H1 (cell line): ENCODE results near the gene SPTLC3. TPM values are rescaled to one million over a fixed set of nuclear protein-coding genes. Genes with fewer than 3 reads are reported as not detected.

ENCODE experiments used
- CTCF ChIA-PET: fragments of 300-600 bp; sonication (Branson Sonifier 250); formaldehyde crosslinking; loops from one replicate; lab custom pipeline; 2021; ENCODE audit not compliant: partially characterized antibody; lab: Charles Lee
- POLR2A ChIA-PET: fragments of 300-600 bp; sonication (Branson Sonifier 250); formaldehyde crosslinking; loops from one replicate; lab custom pipeline; 2021; ENCODE audit warnings: inconsistent platforms; ENCODE audit not compliant: partially characterized antibody; lab: Charles Lee
- DNase-seq, 2 experiments: peaks; one replicate each; pipeline versions ENCODE4 v3.0.0 to v3.0.0-alpha.2; 2010 to 2022; ENCODE audit warnings: low spot score in 2 of 2, low read depth in 1 of 2, mixed read lengths in 1 of 2
- FAIRE-seq: peaks from 2 replicates; lab custom pipeline; 2011; peaks lifted over from hg19 to GRCh38; lab: Jason Lieb, UNC
- H2AFZ ChIP-seq: 2 replicates; pipeline ENCODE4 v1.8.1; 2012; ENCODE audit warnings: low read length, inconsistent platforms
- H2AK5ac ChIP-seq: 2 replicates; pipeline ENCODE4 v1.6.1; 2013; ENCODE audit warnings: low read depth, low read length
- H2BK120ac ChIP-seq: replicated peaks from 2 replicates; pipeline ENCODE3; 2013; ENCODE audit warnings: low read depth, low read length, inconsistent platforms
- H2BK12ac ChIP-seq: 2 replicates; pipeline ENCODE4 v1.6.1; 2013; ENCODE audit warnings: low read depth, low read length
- H2BK15ac ChIP-seq: 2 replicates; pipeline ENCODE4 v1.6.1; 2013; ENCODE audit warnings: low read length
- H2BK20ac ChIP-seq: 2 replicates; pipeline ENCODE4 v1.6.1; 2013; ENCODE audit warnings: low read length
- H2BK5ac ChIP-seq: 2 replicates; pipeline ENCODE4 v1.6.1; 2013; ENCODE audit warnings: low read depth, low read length
- H3K14ac ChIP-seq: 2 replicates; pipeline ENCODE4 v1.6.1; 2013; ENCODE audit warnings: inconsistent platforms; ENCODE audit not compliant: insufficient read length
- H3K18ac ChIP-seq: 2 replicates; pipeline ENCODE4 v1.6.1; 2013; ENCODE audit warnings: low read length; ENCODE audit errors: extremely low read depth
- H3K23ac ChIP-seq: 2 replicates; pipeline ENCODE4 v1.6.1; 2013; ENCODE audit warnings: inconsistent platforms; ENCODE audit not compliant: insufficient read length
- H3K23me2 ChIP-seq: 2 replicates; pipeline ENCODE4 v1.6.1; 2013; ENCODE audit warnings: low read depth, low read length
- H3K27ac ChIP-seq: 2 replicates; pipeline ENCODE4 v1.6.1; 2011; ENCODE audit warnings: low read depth, low read length, inconsistent platforms
- H3K27me3 ChIP-seq, 4 experiments: replicated peaks in 1 of 4; 1 replicate in 1 of 4; 2 replicates in 3 of 4; pipeline versions ENCODE4 v1.6.1 to v1.8.1; 2011 to 2013; ENCODE audit warnings: low read length in 3 of 4, mild to moderate bottlenecking in 3 of 4, inconsistent platforms in 2 of 4, mixed read lengths in 2 of 4, moderate library complexity in 1 of 4; ENCODE audit not compliant: control insufficient read depth in 3 of 4, insufficient read depth in 3 of 4; ENCODE audit errors: extremely low read depth in 1 of 4
- H3K36me3 ChIP-seq, 4 experiments: 2 replicates each; pipeline versions ENCODE4 v1.6.1 to v1.8.1; 2011 to 2013; ENCODE audit warnings: mild to moderate bottlenecking in 4 of 4, low read length in 3 of 4, moderate library complexity in 2 of 4, control low read depth in 1 of 4, inconsistent platforms in 1 of 4; ENCODE audit not compliant: insufficient read depth in 4 of 4, control insufficient read depth in 2 of 4
- H3K4ac ChIP-seq: replicated peaks from 2 replicates; pipeline ENCODE3; 2013; ENCODE audit warnings: low read length, low read depth, mixed read lengths, inconsistent platforms; ENCODE audit not compliant: insufficient read length
- H3K4me1 ChIP-seq, 4 experiments: replicated peaks in 1 of 4; 1 replicate in 1 of 4; 2 replicates in 3 of 4; pipeline versions ENCODE4 v1.6.1 to v1.8.1; 2011 to 2013; ENCODE audit warnings: low read length in 3 of 4, inconsistent platforms in 2 of 4, mixed read lengths in 1 of 4; ENCODE audit not compliant: insufficient read depth in 4 of 4, control insufficient read depth in 3 of 4
- H3K4me2 ChIP-seq, 2 experiments: 2 replicates each; pipeline versions ENCODE4 v1.6.1 to v1.8.1; 2011 to 2013; ENCODE audit warnings: low read depth in 2 of 2, low read length in 2 of 2, control low read depth in 1 of 2, inconsistent platforms in 1 of 2, mild to moderate bottlenecking in 1 of 2; ENCODE audit not compliant: insufficient read depth in 1 of 2
- H3K4me3 ChIP-seq, 4 experiments: fragments of 200-600, 300-600 bp in 1 of 4; sonication (generic), shearing (Covaris generic), sonication (Bioruptor Twin) in 1 of 4; 2 replicates each; pipeline versions ENCODE4 v1.5.1 to v1.8.1; 2011 to 2016; ENCODE audit warnings: low read length in 4 of 4, low read depth in 3 of 4, control low read depth in 2 of 4, inconsistent platforms in 2 of 4, mild to moderate bottlenecking in 2 of 4, mixed read lengths in 1 of 4, moderate library complexity in 1 of 4; ENCODE audit not compliant: insufficient read depth in 2 of 4; ENCODE audit errors: extremely low read depth in 1 of 4
- H3K56ac ChIP-seq: replicated peaks from 2 replicates; pipeline ENCODE3; 2013; ENCODE audit warnings: low read depth, mild to moderate bottlenecking, mixed read lengths, low read length, inconsistent platforms; ENCODE audit not compliant: insufficient read length
- H3K79me1 ChIP-seq: 2 replicates; pipeline ENCODE4 v1.6.1; 2013; ENCODE audit warnings: low read depth, low read length, control low read depth
- H3K79me2 ChIP-seq, 2 experiments: 2 replicates each; pipeline versions ENCODE4 v1.6.1 to v1.8.1; 2012 to 2013; ENCODE audit warnings: low read length in 2 of 2, mild to moderate bottlenecking in 2 of 2, inconsistent platforms in 1 of 2; ENCODE audit not compliant: insufficient read depth in 2 of 2, control insufficient read depth in 1 of 2
- H3K9ac ChIP-seq, 4 experiments: replicated peaks in 1 of 4; 1 replicate in 1 of 4; 2 replicates in 3 of 4; pipeline versions ENCODE4 v1.6.1 to v1.8.1; 2011 to 2013; ENCODE audit warnings: low read depth in 3 of 4, low read length in 3 of 4, control low read depth in 2 of 4, mild to moderate bottlenecking in 2 of 4, moderate library complexity in 2 of 4, inconsistent platforms in 1 of 4; ENCODE audit errors: extremely low read depth in 1 of 4
- H3K9me3 ChIP-seq, 2 experiments: 2 replicates each; pipeline versions ENCODE4 v1.6.1 to v1.8.1; 2012 to 2013; ENCODE audit warnings: mild to moderate bottlenecking in 2 of 2, moderate library complexity in 2 of 2, control low read depth in 1 of 2, inconsistent platforms in 1 of 2, low read depth in 1 of 2, low read length in 1 of 2, mixed read lengths in 1 of 2; ENCODE audit not compliant: insufficient read depth in 2 of 2
- H4K20me1 ChIP-seq, 2 experiments: replicated peaks in 1 of 2; 2 replicates each; pipeline versions ENCODE3 to v1.8.1; 2011 to 2013; ENCODE audit warnings: inconsistent platforms in 2 of 2, low read length in 2 of 2, mild to moderate bottlenecking in 1 of 2; ENCODE audit not compliant: insufficient read depth in 2 of 2, control insufficient read depth in 1 of 2
- H4K5ac ChIP-seq: 2 replicates; pipeline ENCODE4 v1.6.1; 2013; ENCODE audit warnings: low read length, low read depth, mixed read lengths, inconsistent platforms; ENCODE audit not compliant: insufficient read length
- H4K8ac ChIP-seq: 2 replicates; pipeline ENCODE4 v1.8.0; 2013; ENCODE audit warnings: mild to moderate bottlenecking, moderate library complexity, low read length, inconsistent platforms; ENCODE audit not compliant: insufficient read depth; ENCODE audit errors: extremely low read depth
- H4K91ac ChIP-seq: replicated peaks from 2 replicates; pipeline ENCODE3; 2013; ENCODE audit warnings: low read length, mixed read lengths, inconsistent platforms; ENCODE audit not compliant: insufficient read length
- ATF3 ChIP-seq: IDR thresholded peaks from 2 replicates; pipeline ENCODE4 v1.6.1; 2011; ENCODE audit warnings: low read depth, mild to moderate bottlenecking, low read length; ENCODE audit not compliant: insufficient read depth
- KDM1A ChIP-seq: fragments of 200-600, 300-600 bp; sonication (generic); IDR thresholded peaks from 2 replicates; pipeline ENCODE4 v1.7.1; 2016; ENCODE audit warnings: mild to moderate bottlenecking, low read length, borderline replicate concordance
- KDM4A ChIP-seq: IDR thresholded peaks from one replicate; pipeline ENCODE4 v1.7.1; 2012; ENCODE audit warnings: low read depth, mild to moderate bottlenecking, moderate library complexity, low read length, inconsistent platforms; ENCODE audit not compliant: severe bottlenecking
- RAD21 ChIP-seq, 2 experiments: IDR thresholded peaks in 1 of 2; conservative IDR thresholded peaks in 1 of 2; 2 replicates each; pipeline ENCODE4 v1.6.1; 2011; ENCODE audit warnings: low read depth in 2 of 2, low read length in 2 of 2, improper control_type of control experiment in 1 of 2, inconsistent platforms in 1 of 2, mild to moderate bottlenecking in 1 of 2, moderate library complexity in 1 of 2
- RFX5 ChIP-seq: IDR thresholded peaks from 2 replicates; pipeline ENCODE4 v1.6.1; 2011; ENCODE audit warnings: low read depth, low read length, improper control_type of control experiment, borderline replicate concordance
- RXRA ChIP-seq: IDR thresholded peaks from 2 replicates; pipeline ENCODE4 v1.6.1; 2011; ENCODE audit warnings: low read depth, mild to moderate bottlenecking, low read length, moderate library complexity; ENCODE audit not compliant: insufficient read depth
- SIN3A ChIP-seq, 2 experiments: IDR thresholded peaks in 1 of 2; conservative IDR thresholded peaks in 1 of 2; 2 replicates each; pipeline ENCODE4 v1.6.1; 2011 to 2012; ENCODE audit warnings: low read length in 2 of 2, improper control_type of control experiment in 1 of 2, low read depth in 1 of 2, mild to moderate bottlenecking in 1 of 2
- SP4 ChIP-seq: IDR thresholded peaks from 2 replicates; pipeline ENCODE4 v1.6.1; 2012; ENCODE audit warnings: low read length, inconsistent platforms
- TAF1 ChIP-seq: IDR thresholded peaks from 2 replicates; pipeline ENCODE4 v1.6.1; 2011; ENCODE audit warnings: mild to moderate bottlenecking, low read depth, low read length
- TBP ChIP-seq: IDR thresholded peaks from 2 replicates; pipeline ENCODE4 v1.6.1; 2011; ENCODE audit warnings: low read depth, low read length, improper control_type of control experiment
- TCF12 ChIP-seq: IDR thresholded peaks from 2 replicates; pipeline ENCODE4 v1.6.1; 2011; ENCODE audit warnings: low read depth, mild to moderate bottlenecking, low read length
- WGBS, 2 experiments: shearing (Covaris generic) in 1 of 2; methylation state at CpG; one replicate each; pipeline versions ENCODE4 v1.1.6 to v1.1.7; 2013 to 2015; ENCODE audit warnings: low lambda C conversion rate in 2 of 2, mixed read lengths in 2 of 2, inconsistent platforms in 1 of 2, low coverage in 1 of 2, missing lambda C conversion rate in 1 of 2; ENCODE audit not compliant: insufficient replicate concordance in 2 of 2, insufficient coverage in 1 of 2, insufficient read length in 1 of 2; ENCODE audit errors: extremely low coverage in 1 of 2, missing lambda C conversion rate in 1 of 2; 5-methylcytosine and 5-hydroxymethylcytosine counted together
- polyA plus RNA-seq, 7 experiments: library from polyadenylated mRNA; depleted of rRNA in 3 of 7; stranded (reverse) in 5 of 7; unstranded in 2 of 7; fragments of >200 nt in 5 of 7; fragments of 200-250 nt in 2 of 7; gene quantifications; 1 replicate in 5 of 7; 2 replicates in 1 of 7; 4 replicates in 1 of 7; pipeline versions ENCODE4 v1.2.1 to v1.2.3, GENCODE V29; 2011 to 2013; ENCODE audit warnings: missing spikeins in 2 of 7, mixed read lengths in 2 of 7
- total RNA-seq: library from RNA; stranded (reverse); fragmentation: NEBNext Ultra II Directional; extraction: Animal tissue kit (Norgen Biotek cat#: 25700); gene quantifications from 2 replicates; pipeline ENCODE4 v1.2.1, GENCODE V29; 2021
- TF ChIP-seq, protein P1 (sequence below): IDR thresholded peaks from 2 replicates; pipeline ENCODE4 v1.6.1; 2012; ENCODE audit warnings: inconsistent platforms

Gene SPTLC3
- total and polyA plus RNA-seq, 2 of the 8 experiments (the other 6 are each of a cell fraction or from before 2014, with no cell fraction given), result 0.23 to 0.82 TPM

DNA sequence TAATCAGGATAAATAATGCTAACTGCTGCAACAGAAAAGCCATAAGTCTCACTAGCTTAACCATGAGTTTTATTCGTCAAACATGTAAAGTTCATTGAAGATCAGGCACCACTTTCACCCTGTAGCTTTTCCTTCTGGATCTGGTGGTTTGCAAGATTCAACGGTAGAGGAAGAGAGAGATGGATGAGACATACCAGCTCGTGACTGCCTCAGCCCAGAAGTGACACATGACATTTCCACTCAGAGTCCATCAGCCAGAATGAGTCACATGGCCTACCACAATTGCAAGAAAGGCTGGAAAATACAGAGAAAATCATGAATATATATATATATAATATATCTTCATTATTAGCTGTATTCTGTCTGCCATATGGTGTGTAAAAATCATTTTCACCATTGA, 29.0 kb downstream of the SPTLC3 start:
- Histone ChIP-seq H3K27me3 (no peaks in the 10 kb centered on the region), H3K23me2 (no peaks in the 10 kb centered on the region; the same call in 1 of the 2 replicates), H2BK5ac (no peak overlapping the region), H3K9ac (no peak overlapping the region), H2BK12ac (no peak overlapping the region), H3K79me2 (no peaks in the 10 kb centered on the region), H4K8ac (no peak overlapping the region), H2BK120ac (no peak overlapping the region), H2AK5ac (no peak overlapping the region), H3K23ac (no peak overlapping the region), H3K4me2 (no peak overlapping the region), H2AFZ (no peak overlapping the region), H3K4me1 (no peaks in the 10 kb centered on the region), H4K5ac (no peak overlapping the region), H3K27ac (no peak overlapping the region), H2BK20ac (no peak overlapping the region), H3K56ac (no peak overlapping the region), H3K4me3 (no peak overlapping the region), H2BK15ac (no peak overlapping the region), H3K36me3 (no peaks in the 10 kb centered on the region), H4K20me1 (no peaks in the 10 kb centered on the region), H3K79me1 (no peaks in the 10 kb centered on the region), H3K9me3 (no peaks in the 10 kb centered on the region), H4K91ac (no peak overlapping the region), H3K14ac (no peak overlapping the region), H3K4ac (no peak overlapping the region), H3K18ac (no peak overlapping the region)
- ChIA-PET CTCF (no interaction called here), POLR2A (no interaction called here)
- DNase-seq (no peak), FAIRE-seq (no peak)
- 78% methylated on average over 3 of the region's 3 CpGs; no CpG with 5 or more reads in 1 of the 2 experiments for WGBS, 2 experiments
- no peak for TF ChIP-seq SP4
- TF ChIP-seq, protein P1, sequence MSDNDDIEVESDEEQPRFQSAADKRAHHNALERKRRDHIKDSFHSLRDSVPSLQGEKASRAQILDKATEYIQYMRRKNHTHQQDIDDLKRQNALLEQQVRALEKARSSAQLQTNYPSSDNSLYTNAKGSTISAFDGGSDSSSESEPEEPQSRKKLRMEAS, result no peak
- TF ChIP-seq KDM1A, result no peak
- no peak for TF ChIP-seq RAD21 (IDR thresholded peaks at IDR 0.05 in 1 of 2, conservative IDR thresholded peaks at IDR 0.05 in 1 of 2; ENCODE audit: low read depth in 2 of 2, low read length in 2 of 2)
- no peak for TF ChIP-seq KDM4A
- no peak for TF ChIP-seq SIN3A (conservative IDR thresholded peaks at IDR 0.05 in 1 of 2, IDR thresholded peaks at IDR 0.05 in 1 of 2; ENCODE audit: low read depth in 1 of 2, low read length in 2 of 2)
- no peak for TF ChIP-seq TAF1
- no peak for TF ChIP-seq RXRA
- no peak for TF ChIP-seq TBP
- TF ChIP-seq TCF12, result no peak
- no peak for TF ChIP-seq RFX5
- TF ChIP-seq ATF3, result no peak
